T47D (cell line): ENCODE measurements around the gene PMS2.
"Not testable (repeated sequence)": the region's sequence is repeated elsewhere in the genome, so short reads cannot be mapped to it uniquely, and the experiment has no call there.

Experiments used
- DNase-seq, 2 experiments: peaks; one replicate each; pipeline versions ENCODE4 v3.0.0 to v3.0.0-alpha.2; 2011 to 2012; ENCODE audit warnings: low read depth in 1 of 2, low spot score in 1 of 2
- JUND ChIP-seq: IDR thresholded peaks from 2 replicates; pipeline ENCODE4 v1.6.1; 2012; ENCODE audit warnings: low read depth
- in situ Hi-C: cut with HindIII; loops from 2 replicates; pipeline ENCODE4 v1.10.0; 2016; ENCODE audit warnings: low sequenced_read_pairs, low pct_unique_long_range_greater_than_20kb

PMS2 gene

GRCh38 chr7:5997210-5997808 lies 11.5 kb downstream of the PMS2 start:
- in situ Hi-C loops = no loop called here
- DNase-seq = peak; percentile 19 to 69
- TF ChIP-seq JUND = no peak

DNA sequence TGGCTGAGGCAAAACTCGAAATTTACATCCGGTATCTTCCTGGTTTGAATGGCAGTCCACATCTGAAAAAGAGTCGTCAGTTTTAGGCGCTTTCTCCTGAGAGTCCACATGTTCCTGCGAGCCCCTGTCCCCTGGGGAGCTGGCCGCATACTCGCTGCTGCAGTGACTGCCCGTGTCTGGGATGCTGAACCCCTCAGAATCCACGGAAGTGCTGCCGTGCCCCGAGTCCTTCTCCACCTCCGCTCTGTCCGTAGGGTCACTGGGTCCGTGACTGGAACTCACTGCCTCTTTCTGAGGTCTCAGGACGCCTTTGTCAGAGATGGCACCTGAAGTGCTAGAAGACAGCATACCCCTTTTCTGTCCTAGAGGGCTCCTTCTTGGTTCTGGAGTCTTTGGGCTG lies 21.8 kb downstream of the PMS2 start:
- in situ Hi-C loops = not testable (repeated sequence)

GRCh38 chr7:5979680-5980314 lies 29.1 kb downstream of the PMS2 start:
- in situ Hi-C loops, DNase-seq: not testable (repeated sequence)

More for the DNA sequence above, 21.8 kb downstream of the PMS2 start:
- not testable (repeated sequence) for DNase-seq

DNA sequence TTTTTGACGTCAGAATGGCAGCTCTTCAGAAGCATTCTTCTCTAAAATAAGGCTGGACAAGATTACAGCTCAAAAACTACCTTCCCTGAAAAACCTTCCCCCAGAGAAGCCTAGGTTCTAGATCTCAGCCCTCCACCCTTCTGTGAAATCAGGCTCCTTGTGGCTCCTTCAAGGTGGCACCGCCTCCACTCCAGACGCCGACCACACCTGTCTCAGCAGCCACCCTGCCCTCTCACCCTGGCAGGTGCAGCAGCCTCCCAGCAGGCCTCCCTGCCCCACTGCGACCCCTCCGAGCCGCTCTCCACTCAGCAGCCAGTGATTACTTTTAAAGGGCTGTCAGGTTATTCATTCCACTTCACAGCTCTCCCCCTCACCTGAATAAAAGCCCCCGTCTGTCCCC lies 35.3 kb downstream of the PMS2 start:
- in situ Hi-C loops, DNase-seq: not testable (repeated sequence)

DNA sequence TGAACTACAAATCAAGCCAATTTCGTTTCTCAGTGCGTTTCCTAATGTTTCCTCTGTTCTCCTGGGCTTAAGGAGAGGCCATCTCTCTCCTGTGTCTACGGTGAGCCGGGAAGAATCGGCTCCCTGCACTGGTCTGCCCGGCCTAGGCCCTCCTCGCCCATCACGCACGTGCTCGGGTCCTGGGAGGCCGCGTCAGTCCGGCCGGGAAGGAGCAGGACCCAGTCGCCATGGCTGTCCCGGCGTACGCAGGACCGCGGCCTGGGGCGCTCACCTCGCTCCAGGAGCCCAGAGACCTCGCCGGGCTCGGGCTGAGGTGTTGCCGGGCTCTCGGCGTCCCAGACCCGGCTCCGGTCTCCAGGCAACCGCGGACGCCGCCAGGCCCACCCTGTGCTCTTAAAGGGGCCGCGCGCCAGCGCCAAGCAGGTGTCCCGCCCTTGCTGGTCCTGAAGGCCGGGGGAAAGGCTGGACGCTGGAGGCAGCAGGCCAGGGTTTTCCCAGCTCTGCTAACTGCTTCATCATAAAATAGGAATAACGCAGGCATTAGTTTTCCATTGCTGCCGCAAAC lies 38.4 kb downstream of the PMS2 start, which contains the start of gene RSPH10B:
TSS of gene RSPH10B (minus strand) at position 343 of the 565 bp plus-strand sequence. CDS start 3,573 bp downstream, outside the sequence.
- in situ Hi-C loops, DNase-seq: not testable (repeated sequence)

GRCh38 chr7:5963810-5964209 lies 45.0 kb downstream of the PMS2 start:
- DNase-seq, in situ Hi-C loops: not testable (repeated sequence)

- in situ Hi-C loops, DNase-seq: not testable (repeated sequence)
Measured at GRCh38 chr7:5963205-5963604, 45.6 kb downstream of the PMS2 start.

DNA sequence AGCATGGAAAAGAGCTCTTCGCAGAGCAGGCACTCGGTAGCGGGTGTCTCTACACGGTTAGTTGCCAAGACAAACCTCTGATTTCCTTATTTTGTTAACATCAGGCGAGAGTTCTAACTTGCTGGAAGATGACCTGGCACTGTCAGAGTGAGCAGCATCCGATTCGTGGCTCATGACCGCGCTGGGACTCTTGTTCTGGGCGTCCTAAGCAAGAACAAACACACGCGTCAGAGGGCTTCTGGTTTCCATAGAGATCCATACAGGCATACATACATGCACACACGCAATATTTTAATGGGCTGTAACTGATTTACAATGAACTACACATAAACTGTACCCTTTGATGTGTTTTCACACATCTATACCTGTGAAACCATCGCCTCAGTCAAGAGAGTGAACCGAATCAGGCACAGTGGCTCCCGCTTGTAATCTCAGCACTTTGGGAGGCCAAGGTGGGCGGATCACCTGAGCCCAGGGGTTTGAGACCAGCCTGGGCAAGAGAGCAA lies 73.9 kb downstream of the PMS2 start:
- DNase-seq, in situ Hi-C loops: not testable (repeated sequence)

DNA sequence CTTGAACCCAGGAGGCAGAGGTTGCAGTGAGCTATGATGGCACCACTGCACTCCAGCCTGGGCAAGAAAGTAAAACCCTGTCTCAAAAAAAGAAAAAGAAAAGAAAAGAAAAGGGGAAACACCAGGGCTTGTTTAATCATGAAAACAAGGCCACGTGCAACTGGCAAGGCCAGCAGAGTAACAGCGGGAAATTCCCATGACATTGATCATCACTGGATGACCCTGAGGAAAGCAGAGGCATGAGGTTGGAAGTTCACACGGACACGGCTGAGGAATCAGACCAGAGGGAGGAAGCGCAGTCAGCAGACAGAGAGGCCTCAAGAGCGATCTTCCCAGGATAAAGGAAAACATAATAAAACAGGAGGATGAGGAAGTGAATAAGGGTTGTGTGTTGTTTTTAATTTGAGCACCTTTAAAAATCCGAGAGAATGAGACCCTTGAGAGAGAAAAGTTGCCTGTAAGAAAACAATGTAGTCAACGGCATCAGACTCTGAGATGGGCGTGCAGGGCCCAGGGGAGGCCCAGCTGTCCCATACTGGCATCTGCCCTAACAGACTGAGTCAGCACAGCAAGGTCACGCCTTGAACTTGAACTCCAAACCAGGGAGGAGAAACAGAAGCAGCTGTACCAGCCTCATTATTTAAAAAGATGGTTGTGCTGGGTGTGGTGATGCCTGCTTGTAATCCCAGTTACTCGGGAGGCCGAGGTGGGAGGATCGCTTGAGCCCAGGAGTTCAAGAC lies 76.8 kb downstream of the PMS2 start:
- in situ Hi-C loops, DNase-seq: not testable (repeated sequence)

- DNase-seq, in situ Hi-C loops: not testable (repeated sequence)
Measured at GRCh38 chr7:5931250-5931649, 77.6 kb downstream of the PMS2 start.

DNA sequence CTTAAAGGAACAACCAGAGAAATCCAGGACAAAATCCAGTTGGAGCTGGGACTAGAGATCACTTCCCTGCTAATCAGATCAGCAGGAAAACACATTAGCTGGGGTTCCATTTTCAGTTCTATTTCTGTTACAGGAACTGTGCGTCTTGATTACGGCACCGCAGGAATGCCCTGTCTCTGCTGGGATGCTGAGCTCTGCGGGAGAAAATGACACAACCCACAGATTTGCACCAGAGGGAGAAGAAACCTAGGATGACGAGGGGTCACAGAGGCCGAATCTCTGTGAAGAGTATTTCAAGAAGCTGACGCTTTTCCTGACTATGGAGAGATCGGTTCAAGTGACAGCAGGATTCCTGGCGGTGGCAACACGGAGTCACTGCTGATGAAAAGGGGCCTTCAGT lies 78.6 kb downstream of the PMS2 start:
- in situ Hi-C loops, DNase-seq: not testable (repeated sequence)

- in situ Hi-C loops, DNase-seq: not testable (repeated sequence)
Measured at GRCh38 chr7:5926263-5926870, 82.5 kb downstream of the PMS2 start.

DNA sequence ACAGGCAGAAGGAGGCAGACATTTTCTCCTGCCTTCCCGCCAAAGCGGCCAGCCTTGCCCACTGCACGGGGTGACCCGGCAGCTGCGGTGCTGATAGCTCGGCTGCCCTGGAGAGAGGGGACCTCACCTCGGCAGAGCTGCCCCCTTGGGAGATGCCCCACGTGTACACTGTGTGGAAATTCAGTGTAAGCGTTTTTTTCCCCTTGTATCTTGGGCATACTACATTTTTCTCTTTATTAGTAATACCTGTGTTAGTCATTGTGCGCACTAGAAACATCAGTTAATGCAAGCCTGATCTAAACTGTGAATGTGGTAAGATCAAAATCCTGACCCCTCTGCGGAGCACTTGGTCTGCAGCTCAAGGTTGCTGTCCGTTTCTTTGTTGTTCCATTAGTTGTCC lies 84.2 kb downstream of the PMS2 start:
- DNase-seq, in situ Hi-C loops: not testable (repeated sequence)

DNA sequence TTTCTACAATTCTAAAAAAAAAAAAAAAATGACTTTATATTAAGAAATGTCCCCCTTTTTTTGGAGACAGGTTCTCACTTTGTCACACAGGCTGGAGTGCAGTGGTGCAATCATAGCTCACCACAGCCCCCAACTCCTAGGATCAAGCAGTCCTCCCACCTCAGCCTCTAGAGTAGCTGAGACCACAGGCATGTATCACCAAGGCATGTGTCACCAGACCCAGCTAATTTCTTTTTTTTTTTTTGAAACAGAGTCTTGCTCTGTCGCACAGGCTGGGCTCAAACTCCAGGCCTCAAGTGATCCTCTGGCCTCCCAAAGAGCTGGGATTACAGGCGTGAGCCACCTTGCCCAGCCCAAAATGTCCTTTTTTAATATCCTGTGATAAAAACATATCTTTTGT lies 84.7 kb downstream of the PMS2 start:
- in situ Hi-C loops, DNase-seq: not testable (repeated sequence)
